ENCODE measurements around the gene DYNC2I2. TPM values are rescaled to one million over a fixed set of nuclear protein-coding genes. Genes with fewer than 3 reads are reported as not detected.
A peak's percentile ranks its signal among the peaks of the same experiment; 100 is the strongest.

DYNC2I2 gene
- total RNA-seq, 1 donor from 2014 or later, result 128 TPM

DNA sequence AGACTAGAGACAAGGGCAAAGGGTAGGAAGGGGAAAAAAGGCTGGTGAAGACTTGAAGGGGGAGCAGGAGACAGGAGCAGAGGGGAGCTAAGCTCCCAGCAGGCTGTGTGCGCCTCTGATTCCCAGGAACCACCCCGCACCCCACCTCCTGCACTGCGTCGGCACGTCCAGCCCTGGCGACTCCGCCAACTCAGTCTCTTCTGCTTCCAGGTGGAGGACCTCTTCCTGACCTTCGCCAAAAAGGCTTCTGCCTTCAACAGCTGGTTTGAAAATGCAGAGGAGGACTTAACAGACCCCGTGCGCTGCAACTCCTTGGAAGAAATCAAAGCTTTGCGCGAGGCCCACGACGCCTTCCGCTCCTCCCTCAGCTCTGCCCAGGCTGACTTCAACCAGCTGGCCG lies 30.5 kb downstream of the DYNC2I2 start:
- H3K4me1 Mint-ChIP-seq, result peaks cover 5% of the 10 kb centered on the region
- H3K9me3 Mint-ChIP-seq, result no peaks in the 10 kb centered on the region
- peak overlapping the region; percentile 61 for H3K4me3 Mint-ChIP-seq
- no peak for TF ChIP-seq CTCF (conservative IDR thresholded peaks at IDR 0.05)
- H3K27ac Mint-ChIP-seq (ENCODE audit: unreplicated experiment), result no peak overlapping the region
- H3K36me3 Mint-ChIP-seq (ENCODE audit: low read depth), result peaks cover 12% of the 10 kb centered on the region
- no peak for DNase-seq (ENCODE audit: low read depth, low spot score)
- H3K27me3 Mint-ChIP-seq (ENCODE audit: low read depth), result peaks cover 2% of the 10 kb centered on the region

GRCh38 chr9:128625391-128626146 lies 31.1 kb downstream of the DYNC2I2 start:
- TF ChIP-seq CTCF (conservative IDR thresholded peaks at IDR 0.05), result no peak
- no peak for DNase-seq (ENCODE audit: low read depth, low spot score)
- peaks cover 2% of the 10 kb centered on the region for H3K27me3 Mint-ChIP-seq (ENCODE audit: low read depth)
- peaks cover 5% of the 10 kb centered on the region for H3K4me1 Mint-ChIP-seq
- no peaks in the 10 kb centered on the region for H3K9me3 Mint-ChIP-seq
- H3K36me3 Mint-ChIP-seq (ENCODE audit: low read depth), result peaks cover 15% of the 10 kb centered on the region
- peak overlapping the region; percentile 97 for H3K27ac Mint-ChIP-seq (ENCODE audit: unreplicated experiment)
- peak overlapping the region; percentile 38 for H3K4me3 Mint-ChIP-seq

DNA sequence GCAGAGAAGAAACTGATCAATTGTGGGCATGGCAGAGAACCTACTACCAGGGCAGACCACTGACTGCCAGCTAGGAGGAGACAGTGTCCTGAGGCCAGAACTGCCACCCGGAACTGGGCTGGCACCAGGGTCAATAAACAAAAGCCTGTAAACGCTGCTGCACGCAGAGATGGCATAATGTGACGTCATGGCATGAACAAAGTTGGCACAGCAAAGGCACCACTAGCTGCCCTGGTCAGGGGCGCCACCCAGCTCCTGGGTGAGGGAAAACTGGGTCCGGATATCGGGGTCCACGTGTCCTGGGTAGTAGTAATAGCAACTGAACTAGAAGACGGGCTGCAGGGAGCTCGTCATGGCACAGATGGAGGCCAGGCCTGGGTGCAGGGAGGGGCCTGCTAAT lies 32.1 kb downstream of the DYNC2I2 start:
- DNase-seq (ENCODE audit: low read depth, low spot score), result no peak
- Mint-ChIP-seq H3K4me1 (peaks cover 5% of the 10 kb centered on the region), H3K27me3 (ENCODE audit: low read depth) (peaks cover 2% of the 10 kb centered on the region), H3K9me3 (no peaks in the 10 kb centered on the region), H3K4me3 (peak overlapping the region; percentile 38), H3K36me3 (ENCODE audit: low read depth) (peaks cover 19% of the 10 kb centered on the region), H3K27ac (ENCODE audit: unreplicated experiment) (no peak overlapping the region)
- no peak for TF ChIP-seq CTCF (conservative IDR thresholded peaks at IDR 0.05)

DNA sequence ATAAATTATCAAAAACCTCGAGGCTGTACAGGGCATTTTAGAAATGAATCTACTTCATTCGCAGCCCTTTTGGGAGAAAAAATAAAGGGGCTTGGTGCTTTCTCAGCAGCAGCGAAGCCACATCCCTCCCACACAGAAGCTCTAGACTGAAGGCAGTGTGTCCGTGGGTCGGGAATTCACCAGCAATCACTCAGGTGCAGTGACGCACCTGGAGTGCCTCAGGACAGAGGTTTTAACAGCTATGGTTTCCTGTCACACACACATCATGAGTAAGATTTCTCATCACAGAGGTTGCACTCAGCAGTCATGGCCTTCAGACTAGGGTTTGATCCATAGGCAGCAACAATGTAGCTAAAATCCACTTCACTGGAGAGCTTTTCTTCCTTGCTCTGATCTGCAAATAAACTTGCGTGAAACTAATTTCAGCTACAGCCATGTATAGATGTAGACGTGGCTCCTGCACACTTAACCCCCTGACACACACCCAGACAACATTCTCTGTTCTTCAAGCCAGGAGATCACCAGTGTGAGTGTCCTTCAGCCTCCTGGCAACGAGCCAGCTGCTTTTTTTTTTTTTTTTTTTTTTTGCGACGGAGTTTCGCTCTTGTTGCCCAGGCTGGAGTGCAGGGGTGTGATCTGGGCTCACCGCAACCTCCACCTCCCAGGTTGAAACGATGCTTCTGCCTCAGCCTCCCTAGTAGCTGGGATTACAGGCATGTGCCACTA lies 34.8 kb downstream of the DYNC2I2 start:
- TF ChIP-seq CTCF (conservative IDR thresholded peaks at IDR 0.05), result no peak
- Mint-ChIP-seq H3K4me1 (no peaks in the 10 kb centered on the region), H3K27ac (ENCODE audit: unreplicated experiment) (no peak overlapping the region), H3K36me3 (ENCODE audit: low read depth) (peaks cover 13% of the 10 kb centered on the region), H3K4me3 (no peak overlapping the region), H3K27me3 (ENCODE audit: low read depth) (no peaks in the 10 kb centered on the region), H3K9me3 (no peaks in the 10 kb centered on the region)
- DNase-seq (ENCODE audit: low read depth, low spot score), result no peak

DNA sequence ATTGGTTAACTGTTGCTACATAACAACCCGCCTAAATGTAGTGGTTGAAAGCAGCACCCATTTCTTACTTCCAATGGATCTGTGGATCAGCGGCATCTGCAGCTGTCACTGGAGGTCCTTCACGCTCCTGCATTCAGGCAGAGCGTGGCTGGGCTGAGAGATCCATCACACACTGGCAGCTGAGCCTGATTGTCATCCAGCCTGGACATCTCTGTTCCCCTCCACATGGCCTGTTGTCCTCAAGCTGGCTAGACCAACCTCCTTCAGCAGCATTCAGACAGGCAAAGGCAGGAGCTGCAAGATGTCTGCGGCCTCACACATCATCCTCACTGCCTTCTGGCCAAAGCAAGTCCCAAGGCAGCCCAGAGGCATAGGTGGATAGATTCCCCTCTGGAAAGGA lies 36.9 kb downstream of the DYNC2I2 start:
- Mint-ChIP-seq H3K4me1 (no peaks in the 10 kb centered on the region), H3K9me3 (no peaks in the 10 kb centered on the region), H3K27ac (ENCODE audit: unreplicated experiment) (no peak overlapping the region), H3K4me3 (no peak overlapping the region), H3K36me3 (ENCODE audit: low read depth) (peaks cover 9% of the 10 kb centered on the region), H3K27me3 (ENCODE audit: low read depth) (no peaks in the 10 kb centered on the region)
- no peak for TF ChIP-seq CTCF (conservative IDR thresholded peaks at IDR 0.05)
- no peak for DNase-seq (ENCODE audit: low read depth, low spot score)
